Lower leg skin (tissue), 4 donors: ENCODE results near the gene IL17RB. TPM values are rescaled to one million over a fixed set of nuclear protein-coding genes. Genes with fewer than 3 reads are reported as not detected.
A peak's percentile ranks its signal among the peaks of the same experiment; 100 is the strongest.

ENCODE experiments used
- DNase-seq, 2 donors: peaks; one replicate each; pipeline ENCODE4 v3.0.0-alpha.2; 2019; ENCODE audit warnings: low spot score in 2 of 2
- H3K4me3 ChIP-seq: fragments of 200-600 bp; sonication (generic); 2 replicates; pipeline ENCODE4 v1.5.1; 2017; ENCODE audit warnings: mild to moderate bottlenecking, low read depth; ENCODE audit not compliant: poor library complexity, severe bottlenecking
- POLR2A ChIP-seq, 2 donors: fragments of 450-650 bp; IDR thresholded peaks; one replicate each; pipeline ENCODE4 v1.6.1; 2016 to 2017; ENCODE audit warnings: antibody characterized with exemption in 2 of 2, mild to moderate bottlenecking in 1 of 2, moderate library complexity in 1 of 2
- WGBS, 2 donors: methylation state at CpG; one replicate each; pipeline ENCODE4 v1.1.5; 2018; 5-methylcytosine and 5-hydroxymethylcytosine counted together
- intact Hi-C: fragments of 100-400 bp; cut with DNase I; formaldehyde crosslinking; loops from one replicate; pipeline ENCODE4 v1.15.0; 2023; ENCODE audit warnings: low total_unique reads
- total RNA-seq, 4 donors: library from RNA; depleted of rRNA; stranded (reverse); fragments of >200 nt; gene quantifications; one replicate each; pipeline ENCODE4 v1.1.0, GENCODE V29; 2016
- TF ChIP-seq, protein P1 (sequence below), 3 donors: fragments of 450-650 bp; IDR thresholded peaks; one replicate each; pipeline ENCODE4 v1.5.1; 2016; ENCODE audit warnings: antibody characterized with exemption in 3 of 3, mild to moderate bottlenecking in 3 of 3, moderate library complexity in 2 of 3

Gene IL17RB
- total RNA-seq, 4 donors from 2014 or later, result 0.63 to 1.9 (median 0.81) TPM; not detected in 1

DNA sequence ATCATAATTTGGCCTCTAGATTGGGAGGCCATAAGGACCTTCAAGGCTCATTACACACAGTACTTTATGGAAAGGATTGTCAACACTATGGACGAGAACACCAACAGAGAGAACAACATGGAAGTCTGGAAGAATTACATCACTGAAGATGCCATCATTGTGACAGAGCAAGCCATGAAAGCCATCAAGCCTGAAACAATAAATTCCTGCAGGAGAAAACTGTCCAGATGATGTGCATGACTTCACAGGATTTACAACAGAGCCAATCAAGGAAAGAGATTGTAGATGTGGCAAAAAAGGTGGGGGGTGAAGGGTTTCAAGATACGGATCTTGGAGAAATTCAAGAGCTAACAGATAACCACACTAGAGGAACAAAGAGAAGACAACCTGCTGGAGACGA lies 15.9 kb downstream of the IL17RB start:
- no peak for DNase-seq
- TF ChIP-seq, protein P1, sequence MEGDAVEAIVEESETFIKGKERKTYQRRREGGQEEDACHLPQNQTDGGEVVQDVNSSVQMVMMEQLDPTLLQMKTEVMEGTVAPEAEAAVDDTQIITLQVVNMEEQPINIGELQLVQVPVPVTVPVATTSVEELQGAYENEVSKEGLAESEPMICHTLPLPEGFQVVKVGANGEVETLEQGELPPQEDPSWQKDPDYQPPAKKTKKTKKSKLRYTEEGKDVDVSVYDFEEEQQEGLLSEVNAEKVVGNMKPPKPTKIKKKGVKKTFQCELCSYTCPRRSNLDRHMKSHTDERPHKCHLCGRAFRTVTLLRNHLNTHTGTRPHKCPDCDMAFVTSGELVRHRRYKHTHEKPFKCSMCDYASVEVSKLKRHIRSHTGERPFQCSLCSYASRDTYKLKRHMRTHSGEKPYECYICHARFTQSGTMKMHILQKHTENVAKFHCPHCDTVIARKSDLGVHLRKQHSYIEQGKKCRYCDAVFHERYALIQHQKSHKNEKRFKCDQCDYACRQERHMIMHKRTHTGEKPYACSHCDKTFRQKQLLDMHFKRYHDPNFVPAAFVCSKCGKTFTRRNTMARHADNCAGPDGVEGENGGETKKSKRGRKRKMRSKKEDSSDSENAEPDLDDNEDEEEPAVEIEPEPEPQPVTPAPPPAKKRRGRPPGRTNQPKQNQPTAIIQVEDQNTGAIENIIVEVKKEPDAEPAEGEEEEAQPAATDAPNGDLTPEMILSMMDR (IDR thresholded peaks at IDR 0.05), result no peak
- no peak for TF ChIP-seq POLR2A (IDR thresholded peaks at IDR 0.05)
- no peak overlapping the region for H3K4me3 ChIP-seq
- 95 to 97% methylated on average over 3 of the region's 3 CpGs for WGBS, 2 donors
- intact Hi-C loops, result no loop called here

DNA sequence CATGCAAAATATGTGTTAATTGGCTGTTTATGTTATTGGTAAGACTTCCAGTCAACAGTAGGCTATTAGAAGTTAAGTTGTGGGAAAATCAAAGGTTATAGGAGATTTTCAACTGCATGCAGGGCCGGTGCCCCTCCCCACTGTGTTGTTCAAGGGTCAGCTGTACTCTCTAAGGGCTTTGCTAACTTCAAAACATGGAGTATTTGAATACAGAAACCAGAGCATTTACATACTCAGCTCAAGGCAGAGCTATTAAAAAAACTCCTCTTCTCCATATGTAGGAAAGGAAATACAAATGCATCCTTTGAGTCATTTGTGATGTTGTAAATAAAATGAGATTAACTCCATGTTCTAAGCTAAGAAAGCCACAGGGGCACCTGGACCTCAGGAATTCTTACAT lies 16.8 kb downstream of the IL17RB start:
- no peak for DNase-seq
- no peak overlapping the region for H3K4me3 ChIP-seq
- WGBS, 2 donors, result 96 to 100% methylated on average over 1 of the region's 1 CpG
- no peak for TF ChIP-seq POLR2A (IDR thresholded peaks at IDR 0.05)
- TF ChIP-seq, protein P1 (IDR thresholded peaks at IDR 0.05), result no peak
- intact Hi-C loops, result no loop called here

DNA sequence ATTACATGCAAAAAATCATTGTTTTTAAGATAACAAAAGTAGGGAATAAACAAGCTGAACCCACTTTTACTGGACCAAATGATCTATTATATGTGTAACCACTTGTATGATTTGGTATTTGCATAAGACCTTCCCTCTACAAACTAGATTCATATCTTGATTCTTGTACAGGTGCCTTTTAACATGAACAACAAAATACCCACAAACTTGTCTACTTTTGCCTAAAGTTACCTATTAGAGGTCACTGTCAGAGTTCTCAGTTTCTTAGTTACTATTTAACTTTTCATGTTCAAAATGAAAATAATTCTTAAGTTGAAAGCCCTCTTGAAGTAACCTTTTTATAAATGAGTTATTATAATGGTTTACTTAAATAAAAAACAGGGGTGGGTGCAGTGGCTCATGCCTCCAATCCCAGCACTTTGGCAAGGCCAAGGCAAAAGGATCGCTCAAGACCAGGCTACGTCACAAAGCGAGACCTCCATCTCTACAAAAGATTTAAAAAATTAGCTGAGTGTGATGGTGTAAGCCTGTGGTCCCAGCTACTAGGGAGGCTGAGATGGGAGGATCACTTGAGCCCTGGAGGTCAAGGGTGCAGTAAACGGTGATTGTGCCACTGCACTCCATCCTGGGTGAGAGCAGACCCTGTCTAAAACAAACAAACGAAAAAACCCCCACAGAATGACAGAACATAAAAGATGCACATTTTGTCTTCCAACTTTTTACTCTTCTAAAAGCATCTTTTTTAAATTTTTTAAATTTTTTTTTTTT lies 19.5 kb downstream of the IL17RB start:
- no peak overlapping the region for H3K4me3 ChIP-seq
- WGBS, 2 donors, result 95% methylated on average over 5 of the region's 5 CpGs
- intact Hi-C loops, result no loop called here
- TF ChIP-seq, protein P1 (IDR thresholded peaks at IDR 0.05), result no peak
- no peak for TF ChIP-seq POLR2A (IDR thresholded peaks at IDR 0.05)
- no peak for DNase-seq

DNA sequence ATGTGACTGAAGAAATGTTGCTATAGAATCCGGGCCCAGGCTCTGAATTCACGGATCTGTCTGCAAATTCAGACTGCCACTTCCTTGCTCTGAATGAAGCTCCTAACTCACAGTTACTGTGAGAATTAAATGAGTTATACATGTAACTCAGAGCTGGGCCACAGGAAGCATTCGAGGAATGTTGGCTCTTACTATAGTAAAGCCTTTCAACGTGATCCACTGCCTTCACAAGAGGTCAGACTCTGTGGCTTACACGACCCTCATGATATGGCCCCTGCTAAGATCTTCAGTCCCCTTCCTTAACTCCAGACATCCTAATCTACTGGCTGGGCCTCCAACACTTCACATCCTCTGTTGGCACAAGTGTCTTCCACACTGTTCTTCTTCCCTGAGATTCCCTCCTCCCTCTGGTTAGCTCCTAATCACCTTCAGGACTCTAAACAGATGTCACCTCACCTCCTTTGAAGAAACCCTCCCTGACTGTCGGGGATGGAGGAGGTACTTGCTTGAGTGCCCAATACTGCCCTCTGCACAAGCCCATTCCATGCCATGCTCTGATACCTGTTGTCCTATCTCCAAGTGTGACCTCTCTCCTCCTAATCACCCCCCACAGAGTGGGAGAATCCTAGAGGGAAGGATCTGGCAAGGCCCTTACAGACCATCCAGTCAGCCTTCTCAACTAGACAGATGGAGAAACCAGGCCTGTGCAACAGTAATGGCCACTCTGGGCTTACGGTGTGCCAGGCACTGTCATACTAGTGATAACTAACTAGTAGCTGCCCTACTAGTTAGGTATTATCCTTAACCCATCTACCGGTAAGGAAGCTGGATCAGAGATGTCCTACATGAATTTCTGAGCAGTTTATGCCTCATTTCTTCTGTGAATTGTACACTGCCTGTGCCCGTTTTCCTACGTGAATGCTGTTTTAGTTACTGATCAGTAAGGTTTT lies 34.3 kb downstream of the IL17RB start:
- 57 to 58% methylated on average over 10 of the region's 10 CpGs for WGBS, 2 donors
- TF ChIP-seq, protein P1 (IDR thresholded peaks at IDR 0.05), result no peak
- TF ChIP-seq POLR2A (IDR thresholded peaks at IDR 0.05), result no peak
- H3K4me3 ChIP-seq, result no peak overlapping the region
- intact Hi-C loops, result no loop called here
- DNase-seq, result no peak

DNA sequence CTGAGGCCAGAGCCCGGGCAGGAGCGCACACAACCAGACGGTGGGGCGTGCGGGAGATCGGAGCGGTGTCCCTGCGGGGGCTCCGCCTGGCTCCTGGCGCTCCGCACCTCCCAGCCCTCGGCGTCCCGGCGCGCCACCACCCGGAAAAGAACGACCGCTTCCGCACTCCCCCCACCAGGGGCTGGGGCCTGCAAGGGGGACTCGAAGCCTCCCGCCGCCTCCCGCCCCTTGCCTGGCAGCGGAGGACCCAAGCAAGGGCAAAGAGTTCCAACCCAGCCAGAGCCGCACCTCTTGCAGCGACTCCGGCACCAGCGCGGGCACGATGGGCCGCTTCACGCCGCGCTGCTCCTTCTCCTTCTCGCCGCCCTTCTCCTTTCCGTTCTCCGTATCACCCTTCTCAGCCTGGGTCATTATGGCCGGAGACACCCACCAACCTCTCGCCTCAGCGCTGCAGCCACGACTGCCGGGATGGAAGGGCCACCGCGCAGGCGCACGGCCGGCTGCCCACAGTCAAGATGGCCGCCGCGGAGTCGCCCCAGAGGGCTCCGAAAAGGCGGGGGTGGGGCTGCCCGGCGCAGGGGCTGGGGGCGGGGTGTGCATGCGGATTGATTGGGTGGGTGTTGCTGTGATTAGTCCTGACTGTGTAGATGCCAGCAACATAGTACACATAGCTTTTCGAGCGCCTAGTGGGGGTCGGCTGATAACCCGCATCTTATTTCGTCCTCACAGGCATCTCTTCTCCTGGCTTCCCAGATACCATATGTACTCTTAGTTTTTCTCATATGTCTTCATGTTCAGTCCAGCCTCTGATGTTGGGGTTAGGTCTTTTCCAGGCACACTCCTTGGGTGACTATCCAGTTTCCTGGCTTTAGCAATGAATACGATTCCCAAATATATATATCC lies 35.6 kb downstream of the IL17RB start, which contains the start of gene ACTR8:
Gene ACTR8 (minus strand): TSS at position 462 of the 903 bp plus-strand sequence. CDS start 51 bp downstream, at position 411.
- TF ChIP-seq POLR2A (IDR thresholded peaks at IDR 0.05), result no peak
- TF ChIP-seq, protein P1 (IDR thresholded peaks at IDR 0.05), result no peak
- WGBS, 2 donors, result 1 to 2% methylated on average over 52 to 65 of the region's 65 CpGs
- DNase-seq, result peak; percentile 65 to 96
- intact Hi-C loops, result no loop called here
- H3K4me3 ChIP-seq, result peak within 1 kb of the TSS; percentile 93
